HT1080 (cell line): ENCODE results near the gene ARID1B. TPM values are rescaled to one million over a fixed set of nuclear protein-coding genes. Genes with fewer than 3 reads are reported as not detected.

ENCODE experiments used
- DNase-seq: peaks from one replicate; pipeline ENCODE4 v3.0.0-alpha.2; 2015; ENCODE audit warnings: low read depth
- total RNA-seq: library from RNA; depleted of rRNA; stranded (reverse); fragments of >200 nt; shearing (Covaris generic); gene quantifications from 2 replicates; pipeline ENCODE4 v1.2.3, GENCODE V29; 2014

ARID1B gene
- total RNA-seq, 1 experiment from 2014 or later: 11.2 TPM

- DNase-seq: peak; percentile 62
Observed at GRCh38 chr6:157221049-157221816, 444.1 kb downstream of the ARID1B start.

- no peak for DNase-seq
Observed at GRCh38 chr6:157221817-157222175, 444.6 kb downstream of the ARID1B start.

- DNase-seq: no peak
Observed at GRCh38 chr6:157222201-157222981, 445.2 kb downstream of the ARID1B start.

GRCh38 chr6:157223021-157223430 lies 445.8 kb downstream of the ARID1B start:
- DNase-seq: no peak

- no peak for DNase-seq
Observed at GRCh38 chr6:157223511-157223910, 446.3 kb downstream of the ARID1B start.

GRCh38 chr6:157224178-157224950 lies 447.2 kb downstream of the ARID1B start:
- no peak for DNase-seq

- no peak for DNase-seq
Observed at GRCh38 chr6:157224951-157225574, 447.9 kb downstream of the ARID1B start.

GRCh38 chr6:157225575-157225995 lies 448.4 kb downstream of the ARID1B start:
- no peak for DNase-seq

GRCh38 chr6:157226026-157226625 lies 448.9 kb downstream of the ARID1B start:
- DNase-seq: no peak

GRCh38 chr6:157226761-157227160 lies 449.6 kb downstream of the ARID1B start:
- DNase-seq: no peak

GRCh38 chr6:157227202-157228166 lies 450.3 kb downstream of the ARID1B start:
- DNase-seq: no peak

GRCh38 chr6:157228426-157229131 lies 451.4 kb downstream of the ARID1B start:
- no peak for DNase-seq

- DNase-seq: no peak
Observed at GRCh38 chr6:157229132-157229618, 452.0 kb downstream of the ARID1B start.

- DNase-seq: no peak
Observed at GRCh38 chr6:157229713-157230112, 452.5 kb downstream of the ARID1B start.

- no peak for DNase-seq
Observed at GRCh38 chr6:157230910-157231309, 453.7 kb downstream of the ARID1B start.

GRCh38 chr6:157232161-157232895 lies 455.1 kb downstream of the ARID1B start:
- no peak for DNase-seq

GRCh38 chr6:157233156-157233555 lies 456.0 kb downstream of the ARID1B start:
- no peak for DNase-seq

GRCh38 chr6:157233686-157234085 lies 456.5 kb downstream of the ARID1B start:
- DNase-seq: no peak
